Stimulated activated CD8-positive, alpha-beta memory T cell treated with anti-CD3 and anti-CD28 coated beads, Interleukin-2, amount 100 ng/mL, for 1 hour (primary cell): Measurements from ENCODE around the gene MYEOV.

Experiments used
- DNase-seq, 2 donors: peaks; one replicate each; pipeline ENCODE4 v3.0.0-alpha.2; 2020; ENCODE audit warnings: low read depth in 2 of 2

The MYEOV gene

DNA sequence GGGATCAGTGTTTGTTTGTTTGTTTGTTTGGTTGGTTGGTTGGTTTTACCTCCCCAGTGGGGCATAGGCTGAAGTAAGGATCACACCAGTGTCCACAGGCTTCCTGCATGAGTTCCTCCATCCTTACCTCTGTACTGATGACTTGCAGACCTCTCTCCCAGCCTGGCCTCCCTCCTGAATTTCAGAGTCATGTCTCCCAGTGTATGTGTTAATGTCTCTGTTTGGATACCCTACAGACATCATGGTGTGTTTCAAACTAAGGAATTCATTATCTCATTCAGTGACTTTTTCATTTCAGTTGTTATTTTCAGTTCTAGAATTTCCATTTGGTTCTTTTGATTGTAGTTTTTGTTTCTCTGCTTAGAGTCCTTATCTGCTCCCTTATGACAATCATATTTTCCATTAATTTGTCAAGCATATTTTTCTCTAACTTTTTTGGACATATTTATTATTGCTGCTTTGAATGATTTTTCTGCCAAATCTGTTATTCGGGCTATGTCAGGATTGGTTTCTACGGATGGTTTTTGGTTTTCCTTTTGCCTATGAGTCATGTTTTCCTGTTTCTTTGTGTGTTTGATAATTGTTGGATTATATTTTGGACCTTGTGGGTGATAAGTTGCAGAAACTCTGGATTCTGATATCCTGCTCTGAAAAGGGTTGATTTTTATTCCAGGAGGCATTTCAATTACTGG lies 23.6 kb downstream of the MYEOV start:
- no peak for DNase-seq

DNA sequence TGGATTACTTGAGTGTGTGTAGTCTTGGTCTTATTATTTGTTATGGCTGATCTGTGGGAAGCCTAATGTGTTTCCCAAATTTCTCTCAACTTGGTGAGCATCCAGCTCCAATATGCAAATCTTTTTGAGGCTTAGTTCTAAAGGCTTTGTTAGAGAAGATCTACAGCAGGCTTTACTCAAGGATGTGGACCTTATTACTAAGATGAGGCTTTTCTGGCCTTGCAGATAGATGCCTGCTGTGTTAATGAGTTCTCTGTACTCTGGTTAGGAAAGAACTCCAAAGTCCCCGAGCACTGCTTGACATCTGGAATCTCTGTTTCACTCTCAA lies 24.1 kb downstream of the MYEOV start:
- DNase-seq: no peak

DNA sequence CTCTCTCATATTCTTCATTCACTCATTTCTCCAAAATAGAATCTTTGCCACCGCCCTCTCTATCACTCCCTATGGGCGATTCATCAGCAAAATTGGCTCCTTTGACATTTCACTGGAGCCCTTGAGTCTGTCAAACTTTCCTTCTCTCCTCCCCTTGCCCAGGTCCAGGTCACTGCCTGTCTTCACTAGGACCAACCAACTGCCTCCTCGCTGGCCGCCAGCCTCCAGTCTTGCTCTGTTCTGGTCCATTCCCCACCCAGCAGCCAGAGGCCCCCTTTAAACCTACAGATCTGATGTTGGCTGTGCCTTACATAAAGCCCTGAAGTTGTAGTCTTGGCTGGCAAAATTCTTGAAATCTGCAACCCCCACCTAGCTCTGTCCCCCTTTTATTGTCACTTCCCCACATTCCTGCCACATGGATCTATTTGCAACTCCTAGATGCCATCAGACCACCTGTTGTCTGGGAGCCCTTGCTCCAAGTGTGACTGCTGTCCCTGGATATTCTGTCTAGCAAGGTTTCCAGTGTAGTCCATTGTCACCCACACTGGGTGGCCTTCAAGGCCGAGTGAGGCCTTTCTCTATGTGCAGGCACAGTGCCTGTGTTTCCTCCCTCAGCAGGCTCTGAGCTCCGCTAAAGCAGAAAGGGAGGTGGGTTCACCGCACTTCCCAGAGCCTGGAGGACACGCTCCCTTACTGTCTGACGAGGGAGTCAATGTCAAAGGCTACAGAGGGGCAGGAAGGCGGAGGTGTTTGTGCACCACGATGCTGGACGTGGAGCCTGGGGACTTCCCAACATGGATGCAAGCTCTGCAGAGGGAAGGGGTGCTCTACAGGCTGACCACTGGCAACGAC lies 25.5 kb downstream of the MYEOV start:
- DNase-seq: no peak

DNA sequence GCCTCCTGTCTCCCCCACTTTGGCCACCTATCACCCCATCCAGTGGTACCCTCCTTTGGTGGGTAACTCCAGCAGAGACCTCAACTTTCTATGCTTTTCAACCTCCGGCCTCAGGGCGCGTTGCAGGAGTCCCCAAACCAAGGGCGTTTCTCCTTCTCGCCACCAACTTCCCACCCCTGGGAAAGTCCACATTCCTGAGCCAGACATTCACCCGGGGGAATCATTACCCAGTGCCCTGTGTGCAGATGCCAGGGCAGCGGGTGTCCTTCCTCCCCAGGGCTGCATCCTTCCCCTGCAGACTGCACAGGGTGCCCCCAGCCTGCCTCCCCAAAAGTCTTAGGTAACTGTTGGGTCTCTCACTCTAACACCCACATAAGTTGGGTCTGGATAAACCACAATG lies 26.4 kb downstream of the MYEOV start:
- no peak for DNase-seq

DNA sequence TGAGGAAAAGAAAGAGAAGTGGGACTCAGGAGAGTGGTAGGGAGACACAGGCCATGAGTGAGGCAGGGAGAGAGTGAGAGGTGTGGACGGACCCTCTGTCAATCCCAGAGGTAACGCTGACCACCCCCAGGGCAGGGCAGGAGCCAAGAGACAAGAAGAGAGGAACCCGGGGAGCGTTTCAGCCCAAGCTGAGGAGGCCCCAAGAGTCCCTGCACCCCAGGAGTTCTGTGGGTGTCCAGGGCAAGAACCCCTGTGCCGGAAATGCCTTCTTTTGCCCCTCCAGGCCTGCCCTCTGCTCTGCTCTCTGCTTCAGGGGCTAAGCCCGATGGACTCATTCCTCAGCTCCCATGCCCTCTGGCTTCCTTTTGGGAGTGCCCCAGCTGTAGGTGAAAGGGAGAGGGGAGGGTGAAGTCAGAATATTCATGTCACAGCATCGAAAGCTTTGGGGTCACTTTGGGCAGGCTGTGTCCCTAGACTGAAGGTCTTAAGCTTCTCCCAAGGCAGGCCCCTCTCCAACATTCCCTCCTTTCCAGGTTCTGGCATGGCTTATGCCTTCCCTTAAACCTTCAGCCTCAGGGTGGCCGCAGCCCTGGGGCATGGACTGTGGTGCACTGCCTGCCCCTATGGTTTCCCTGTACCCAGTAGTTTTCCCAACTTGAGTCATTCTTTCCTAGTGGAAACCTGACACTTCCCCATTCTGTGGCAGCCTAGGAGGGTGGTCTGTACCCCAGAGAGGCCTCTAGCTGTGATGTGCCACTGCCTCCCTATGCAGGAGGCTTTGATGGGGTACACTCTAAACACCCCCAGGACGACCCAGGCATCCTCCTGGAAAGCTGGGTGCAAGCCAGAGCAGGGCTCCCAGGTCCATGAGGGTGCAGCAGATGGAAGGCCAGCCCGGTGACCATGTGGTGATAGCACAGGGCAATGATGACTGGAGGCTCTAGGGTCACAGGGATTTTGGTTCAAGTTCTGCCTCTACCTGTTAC lies 27.1 kb downstream of the MYEOV start:
- DNase-seq: no peak

DNA sequence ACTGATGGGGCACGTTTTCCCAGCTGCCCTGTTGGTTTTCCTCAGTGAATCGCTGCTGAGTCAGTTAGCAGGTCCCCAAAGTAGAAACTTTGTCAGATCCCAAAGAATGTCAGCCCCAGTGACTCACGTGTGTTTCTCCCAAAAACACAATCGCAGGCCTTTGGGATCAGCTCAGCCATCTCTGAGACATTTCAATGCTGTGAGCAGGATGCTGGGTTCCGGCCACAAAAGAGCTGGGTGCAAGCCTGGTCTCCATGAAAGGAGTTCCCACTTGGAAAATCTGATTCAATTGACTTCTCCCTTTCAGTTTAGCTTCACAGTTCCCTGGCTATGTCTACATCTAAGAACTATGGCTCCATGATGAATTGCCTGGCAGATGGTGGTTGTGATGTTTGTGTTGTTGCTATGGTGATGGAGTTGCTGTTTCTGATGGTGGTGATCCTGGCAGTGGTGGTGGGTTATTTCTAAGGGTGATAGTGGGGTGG lies 28.0 kb downstream of the MYEOV start:
- DNase-seq: no peak

DNA sequence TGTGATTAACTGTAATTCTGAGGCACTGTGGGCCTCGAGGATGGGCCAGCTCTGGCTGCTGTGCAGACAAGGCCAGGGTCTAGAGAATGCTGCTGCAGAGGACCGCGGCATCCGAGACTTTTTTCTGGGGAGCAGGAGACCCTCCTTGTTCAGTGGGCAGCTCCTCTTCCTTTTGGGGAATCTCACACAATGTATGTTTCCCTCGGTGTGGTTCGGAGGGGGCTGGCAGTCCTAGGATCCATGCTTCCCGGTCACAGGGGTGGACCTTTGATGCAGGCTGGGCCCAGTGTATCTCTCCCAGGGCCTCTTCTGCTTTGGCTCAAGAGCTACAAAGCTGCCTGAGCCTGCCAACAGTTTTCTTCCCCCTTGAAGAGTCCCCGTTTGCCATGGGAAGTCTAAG lies 31.5 kb downstream of the MYEOV start:
- no peak for DNase-seq

DNA sequence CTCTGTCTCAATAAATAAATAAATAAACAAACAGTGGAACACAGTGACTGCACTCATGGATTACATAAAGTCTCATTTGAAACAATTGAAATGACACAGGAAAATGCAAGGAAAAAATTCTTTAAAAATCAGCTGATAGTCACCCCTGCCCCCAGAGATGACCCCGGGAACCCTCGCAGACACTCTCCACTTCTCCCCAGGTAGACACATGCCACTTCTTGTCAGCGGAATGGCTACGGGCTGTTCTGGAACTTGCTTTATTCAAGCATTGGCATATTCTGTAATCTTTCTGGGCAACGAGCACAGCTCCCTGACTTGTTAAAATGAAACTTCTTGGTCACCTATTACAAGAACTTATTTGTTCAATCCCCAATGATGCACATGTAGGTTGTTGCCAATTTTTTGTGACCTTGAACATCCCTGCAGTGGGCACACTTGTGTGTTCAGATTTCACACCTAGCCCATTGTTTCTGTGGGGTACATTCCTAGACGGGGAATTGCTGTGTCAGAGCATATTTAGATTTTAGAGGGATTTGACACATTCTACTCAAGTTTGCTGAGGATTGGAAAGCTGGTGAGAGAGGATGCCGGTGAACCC lies 32.8 kb downstream of the MYEOV start:
- DNase-seq: no peak

DNA sequence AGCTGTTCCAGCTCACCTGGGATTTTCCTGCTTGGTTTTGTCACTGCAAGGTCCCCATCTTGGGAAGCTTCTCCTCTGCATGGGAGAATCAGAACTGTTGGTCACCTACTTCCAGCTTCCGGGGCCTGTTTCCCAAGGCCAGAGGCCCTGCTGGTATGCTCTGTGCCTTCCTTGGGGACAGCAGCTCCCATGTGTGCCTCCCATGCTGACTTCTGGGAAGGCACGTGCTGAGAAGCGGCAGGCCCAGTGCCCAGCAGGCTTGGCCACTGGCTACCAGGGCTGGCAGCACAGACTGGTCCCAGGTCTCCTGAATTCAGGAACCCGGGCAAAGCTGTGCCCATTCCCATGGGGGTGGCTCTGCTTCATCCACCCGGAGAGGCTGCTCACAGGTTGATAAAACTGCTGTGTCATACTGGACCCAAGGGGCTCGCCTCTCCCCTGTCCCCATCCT lies 33.8 kb downstream of the MYEOV start:
- no peak for DNase-seq

DNA sequence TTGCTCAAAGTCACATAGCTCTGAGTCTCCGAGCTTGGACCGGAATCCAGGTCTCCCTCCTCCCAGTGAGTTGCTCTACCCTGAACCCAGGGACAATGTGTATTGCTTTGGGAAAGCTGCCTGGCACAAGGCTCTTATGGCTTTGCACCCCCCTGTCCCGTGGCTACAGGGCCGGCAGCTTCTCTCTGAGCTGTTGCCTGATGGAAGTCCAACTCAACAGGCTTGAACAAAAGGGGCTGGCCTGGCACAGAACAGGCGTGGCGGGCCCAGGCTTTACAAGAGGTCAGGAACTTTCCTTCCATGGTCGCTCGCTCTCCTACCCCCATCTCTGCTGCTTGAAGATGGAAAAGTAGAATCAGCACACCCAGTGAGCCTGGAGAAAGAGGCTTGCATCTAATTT lies 34.3 kb downstream of the MYEOV start:
- DNase-seq: no peak

DNA sequence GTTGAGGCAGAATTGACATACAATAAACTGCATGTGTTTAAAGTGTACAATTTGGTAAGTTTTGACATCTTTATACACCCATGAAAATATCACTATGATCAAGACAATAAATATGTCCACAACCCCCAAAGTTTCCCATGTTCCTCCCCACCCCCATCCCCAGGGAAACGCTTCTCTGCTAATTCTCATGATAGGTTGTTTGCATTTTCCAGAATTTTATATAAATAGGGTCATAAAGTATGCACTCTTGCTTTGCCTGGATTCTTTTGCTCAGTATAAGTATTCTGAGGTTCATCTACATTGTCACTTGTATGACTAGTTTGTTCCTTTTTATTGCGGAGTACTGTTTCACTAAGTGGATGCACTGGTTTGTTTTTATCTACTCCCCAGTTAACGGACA lies 35.6 kb downstream of the MYEOV start:
- no peak for DNase-seq

DNA sequence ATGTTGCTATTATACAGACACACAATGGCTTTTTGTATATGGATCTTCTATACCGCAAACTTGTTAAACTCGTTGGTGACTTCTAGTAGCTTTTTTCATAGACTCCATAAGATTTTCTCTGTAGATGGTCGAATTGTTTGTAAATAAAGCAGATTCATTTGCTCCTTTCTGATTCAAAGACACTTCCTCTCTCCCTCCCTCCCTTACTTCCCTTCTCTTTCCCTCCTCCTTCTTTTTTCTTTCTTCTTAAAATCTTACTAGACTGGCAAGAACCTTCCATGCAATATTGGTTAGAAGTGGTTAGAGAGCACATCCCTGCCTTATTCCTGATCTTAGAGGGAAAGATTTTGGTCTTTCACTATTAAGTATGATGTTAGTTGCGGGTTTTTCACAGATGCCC lies 36.4 kb downstream of the MYEOV start:
- DNase-seq: no peak

DNA sequence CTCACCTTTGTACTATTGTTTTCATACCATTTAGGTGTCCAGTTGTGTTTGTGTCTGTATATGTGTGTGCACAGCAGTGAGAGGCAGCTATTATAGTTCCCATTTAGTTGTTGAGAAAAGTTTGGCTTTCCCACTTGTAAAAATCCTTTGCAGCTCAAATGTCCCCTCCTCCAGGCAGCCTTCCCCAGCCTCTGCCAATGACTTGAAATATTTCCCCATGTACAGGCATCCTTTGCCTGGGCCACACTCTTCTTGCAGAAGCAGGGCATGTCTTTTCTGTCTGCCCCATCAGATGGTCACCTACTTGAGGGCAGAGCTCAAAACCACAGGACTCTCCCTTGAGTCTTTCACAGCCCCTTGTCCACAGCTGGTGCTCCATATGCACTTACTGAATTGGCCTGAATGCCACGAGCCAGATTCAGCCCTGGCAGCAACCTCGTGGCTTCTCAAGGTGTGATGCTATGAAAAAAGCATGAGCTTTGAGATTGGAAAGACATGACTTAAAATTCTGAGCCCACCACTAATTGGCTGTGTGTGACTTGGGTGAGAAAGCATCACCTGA lies 39.3 kb downstream of the MYEOV start:
- DNase-seq: no peak

DNA sequence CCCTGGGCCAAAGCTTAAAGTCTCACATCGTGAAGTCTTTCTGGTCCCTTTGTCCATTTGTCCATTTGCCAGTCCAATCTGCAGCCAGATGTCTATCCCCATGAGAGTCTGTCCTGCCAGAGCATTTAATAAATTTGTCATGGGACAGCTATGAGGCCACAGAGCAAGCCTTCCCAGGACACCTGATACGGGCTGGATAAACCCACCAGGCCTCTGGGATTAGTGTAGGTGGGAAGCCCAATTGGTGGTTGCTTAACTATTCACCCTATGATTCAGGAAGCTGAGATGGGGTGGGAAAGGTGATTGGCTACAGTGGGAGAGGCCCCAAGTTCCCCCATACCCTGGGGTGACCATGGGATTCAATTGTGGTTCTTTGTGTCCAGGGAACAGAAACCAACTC lies 39.9 kb downstream of the MYEOV start:
- no peak for DNase-seq

DNA sequence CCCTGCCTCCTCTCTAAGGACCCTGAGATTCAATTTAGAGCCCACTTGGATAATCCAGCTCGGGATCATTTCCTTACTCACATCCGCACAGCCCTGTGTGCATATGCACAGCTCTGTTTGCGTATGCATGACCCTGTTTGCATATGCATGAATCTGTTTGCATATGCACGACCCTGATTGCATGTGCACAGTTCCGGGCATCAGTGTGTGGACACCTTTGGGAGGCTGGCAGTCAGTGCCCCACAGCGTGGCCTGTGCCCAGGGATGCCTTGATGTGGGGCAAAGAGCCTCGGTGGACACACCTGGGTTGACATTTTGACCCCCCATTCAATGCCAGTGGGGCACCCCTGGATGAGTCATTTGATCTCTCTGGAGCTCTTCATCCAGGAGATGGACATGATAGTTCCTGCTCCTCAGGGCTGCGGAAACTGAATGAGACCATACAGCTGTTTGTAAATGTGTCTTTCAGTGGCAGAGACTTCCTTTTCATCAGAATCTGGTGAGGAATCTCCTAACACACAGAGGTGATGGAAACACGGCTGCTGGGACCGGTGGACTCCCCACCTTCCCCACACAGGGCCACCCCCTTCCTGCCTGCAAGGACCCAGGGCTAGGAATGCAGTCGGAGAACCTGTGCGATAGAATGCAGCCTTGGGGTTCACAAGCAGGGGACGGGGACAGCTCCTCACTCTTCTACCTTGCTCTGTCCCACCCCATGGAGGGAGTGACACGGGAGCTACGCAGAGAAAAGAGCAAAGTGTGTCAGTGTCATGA lies 41.2 kb downstream of the MYEOV start:
- no peak for DNase-seq

DNA sequence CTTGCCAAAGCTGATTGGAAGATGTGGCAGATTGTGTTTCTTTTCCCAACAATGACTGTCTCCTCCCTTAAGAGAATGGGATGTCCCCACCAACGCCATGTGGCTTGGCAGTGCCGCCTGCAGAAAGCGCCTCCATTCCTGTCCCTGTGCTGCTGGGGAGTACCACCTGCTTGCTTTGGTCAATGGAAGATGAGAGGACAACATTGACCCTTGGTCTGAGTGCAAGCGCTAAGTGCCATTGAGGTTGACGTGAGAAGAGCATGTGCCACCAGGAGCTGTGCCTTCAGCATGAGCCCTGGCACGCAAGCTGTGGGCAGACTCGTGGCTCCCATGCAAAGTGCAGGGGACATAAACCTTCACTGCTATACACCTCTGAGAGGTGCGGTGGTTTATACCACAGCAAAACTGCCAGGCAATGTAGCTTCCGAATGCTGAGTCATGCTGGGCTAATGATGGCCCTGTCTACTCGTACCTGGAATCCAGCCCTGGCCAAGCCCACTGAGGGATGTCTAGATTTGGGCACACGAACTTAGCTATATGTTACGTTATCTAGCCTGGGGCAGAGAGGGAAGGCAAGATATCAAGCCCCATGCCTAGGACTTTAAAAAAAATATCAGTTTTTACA lies 41.9 kb downstream of the MYEOV start:
- no peak for DNase-seq

DNA sequence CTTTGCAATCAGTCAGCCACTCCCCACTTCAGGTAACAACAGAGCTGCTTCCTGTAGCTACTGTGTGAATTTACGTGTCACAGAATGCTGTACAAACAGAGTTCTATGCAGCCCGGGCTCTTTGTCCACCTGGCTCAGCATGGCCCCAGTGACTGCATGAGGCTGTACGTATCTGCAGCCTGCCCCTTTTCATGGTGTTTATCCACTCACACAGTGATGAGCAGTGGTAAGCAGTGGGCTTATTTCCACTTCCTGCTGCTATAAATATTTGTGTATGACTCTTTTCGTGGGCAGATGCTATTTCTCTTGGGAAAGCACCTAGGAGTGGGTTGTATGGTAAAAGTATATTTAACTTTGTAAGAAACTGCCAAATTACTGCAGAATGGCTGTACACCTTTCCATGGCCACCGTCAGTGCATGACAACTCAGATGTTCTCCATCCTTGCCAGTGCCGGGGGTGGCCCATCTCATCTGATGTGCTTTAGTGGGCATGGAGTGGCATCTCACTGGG lies 43.3 kb downstream of the MYEOV start:
- DNase-seq: no peak

DNA sequence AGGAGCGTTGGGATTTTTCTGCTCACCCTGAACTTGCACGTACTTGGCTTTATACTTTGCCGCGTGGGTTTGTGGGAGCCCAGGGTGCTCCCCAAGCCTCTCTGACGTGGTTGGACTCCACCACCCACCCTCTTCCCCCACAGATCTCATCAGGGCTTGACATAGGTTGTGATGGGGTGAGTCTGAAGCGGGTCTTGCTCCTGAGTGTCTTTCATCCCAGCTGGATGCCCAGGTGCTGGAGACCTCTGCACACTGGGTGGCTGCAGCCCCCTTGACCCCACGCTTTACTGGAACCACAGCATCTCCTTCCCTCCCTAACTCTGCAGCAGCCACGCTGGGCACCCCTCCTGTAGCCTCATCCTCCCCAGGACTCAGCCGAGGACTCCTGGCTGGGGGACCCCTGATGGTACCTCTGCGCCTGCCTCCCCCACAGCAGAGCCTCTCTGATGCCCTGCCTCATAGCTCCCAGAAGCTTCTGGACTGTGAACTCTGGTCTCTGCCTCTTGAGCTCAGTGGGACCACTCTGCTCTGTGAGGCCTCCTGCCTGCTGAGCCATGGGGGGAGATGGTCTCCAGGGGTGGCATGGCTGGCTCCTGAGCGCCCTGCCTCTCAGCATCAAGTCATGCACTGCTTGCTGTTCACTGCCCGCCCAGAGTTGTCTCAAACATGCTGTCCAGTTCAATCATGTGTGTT lies 45.2 kb downstream of the MYEOV start:
- DNase-seq: no peak

DNA sequence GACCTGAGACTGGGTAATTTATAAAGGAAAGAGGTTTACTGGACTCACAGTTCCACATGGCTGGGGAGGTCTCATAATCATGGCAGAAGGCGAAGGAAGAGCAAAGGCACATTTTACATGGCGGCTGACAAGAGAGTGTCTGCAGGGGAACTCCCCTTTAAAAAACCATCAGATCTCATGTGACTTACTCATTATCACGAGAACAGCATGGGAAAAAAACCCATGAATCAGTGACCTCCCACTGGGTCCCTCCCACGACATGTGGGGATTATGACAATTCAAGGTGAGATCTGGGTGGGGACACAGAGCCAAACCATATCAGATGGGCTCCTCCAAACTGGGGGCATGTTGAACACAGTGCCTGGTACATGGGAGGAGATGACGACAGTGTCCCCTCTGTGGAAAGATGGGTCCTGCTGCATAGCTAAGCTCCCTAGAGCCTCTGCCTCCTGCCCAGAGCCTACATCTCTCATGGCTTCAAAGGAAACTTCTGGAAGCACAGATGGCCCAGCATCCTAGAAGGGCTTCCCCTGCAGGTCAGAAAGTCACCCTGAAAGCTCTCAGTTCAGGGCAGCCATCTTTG lies 46.1 kb downstream of the MYEOV start:
- DNase-seq: no peak
